Muscle of leg (tissue), 11 donors: ENCODE results near the gene NAV3. TPM values are rescaled to one million over a fixed set of nuclear protein-coding genes. Genes with fewer than 3 reads are reported as not detected.

Experiments used
- DNase-seq: peaks from one replicate; pipeline ENCODE4 v3.0.0; 2013
- H3K27ac ChIP-seq: one replicate; pipeline ENCODE4 v1.5.1; 2013; ENCODE audit warnings: mild to moderate bottlenecking, low read length, control low read depth
- H3K27me3 ChIP-seq: one replicate; pipeline ENCODE4 v1.6.1; 2013; ENCODE audit warnings: low read length; ENCODE audit not compliant: control insufficient read depth, insufficient read depth
- H3K36me3 ChIP-seq: one replicate; pipeline ENCODE4 v1.6.1; 2013; ENCODE audit warnings: low read length; ENCODE audit not compliant: control insufficient read depth, insufficient read depth
- H3K4me1 ChIP-seq: one replicate; pipeline ENCODE4 v1.6.1; 2013; ENCODE audit warnings: low read length; ENCODE audit not compliant: control insufficient read depth, insufficient read depth
- H3K4me3 ChIP-seq: one replicate; pipeline ENCODE4 v1.5.1; 2013; ENCODE audit warnings: low read length, control low read depth
- H3K9me3 ChIP-seq: replicated peaks from 2 replicates; pipeline ENCODE4 v1.6.1; 2013; ENCODE audit warnings: low read depth, low read length; ENCODE audit not compliant: control insufficient read depth
- WGBS: methylation state at CpG from one replicate; pipeline ENCODE4 v1.1.5; 2013; ENCODE audit warnings: missing lambda C conversion rate; ENCODE audit not compliant: insufficient coverage; 5-methylcytosine and 5-hydroxymethylcytosine counted together
- polyA plus RNA-seq, 8 donors: library from polyadenylated mRNA; unstranded; fragments of 120-200 nt; gene quantifications; one replicate each; pipeline versions ENCODE4 v1.2.1 to v1.2.3, GENCODE V29; 2013; ENCODE audit warnings: inconsistent platforms in 1 of 8, low replicate concordance in 1 of 8; ENCODE audit not compliant: insufficient read length in 8 of 8, insufficient read depth in 1 of 8
- total RNA-seq: library from RNA; stranded (reverse); fragments of 120-200 nt; gene quantifications from one replicate; pipeline ENCODE4 v1.2.4, GENCODE V29; 2013

The NAV3 gene
- total and polyA plus RNA-seq, 9 donors: 10.8 to 34.6 (median 21.7) TPM

- H3K36me3 ChIP-seq: no peaks in the 10 kb centered on the region
- no peak overlapping the region for H3K27ac ChIP-seq
- H3K4me3 ChIP-seq: no peak overlapping the region
- H3K9me3 ChIP-seq: no peaks in the 10 kb centered on the region
- no peaks in the 10 kb centered on the region for H3K27me3 ChIP-seq
- no peaks in the 10 kb centered on the region for H3K4me1 ChIP-seq
- DNase-seq: no peak
Observed at GRCh38 chr12:77882709-77883108, 52.0 kb downstream of the NAV3 start.

DNA sequence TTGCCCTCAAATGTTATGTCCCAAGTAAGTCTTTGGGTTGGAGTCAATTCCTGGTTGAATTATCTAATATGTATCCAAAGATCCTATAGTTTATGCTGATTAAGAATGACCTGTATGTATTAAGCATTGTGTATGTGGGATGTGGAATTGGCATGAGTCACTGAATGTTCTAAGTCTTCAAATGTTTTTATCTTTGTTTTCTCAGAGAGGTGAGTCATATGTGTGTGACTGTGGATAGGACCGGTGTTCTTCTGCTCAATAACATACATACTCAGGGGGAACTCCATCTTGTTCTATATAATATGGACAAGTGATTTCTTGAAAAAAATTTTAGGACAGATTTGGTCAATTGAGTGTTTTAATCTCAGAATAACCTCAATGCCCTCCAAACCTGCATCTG, 57.9 kb downstream of the NAV3 start:
- Histone ChIP-seq H3K36me3 (no peaks in the 10 kb centered on the region), H3K27ac (no peak overlapping the region), H3K4me3 (no peak overlapping the region), H3K9me3 (no peaks in the 10 kb centered on the region), H3K4me1 (no peaks in the 10 kb centered on the region), H3K27me3 (no peaks in the 10 kb centered on the region)
- no peak for DNase-seq
- WGBS: no CpG with 5 or more reads among the region's 1 CpG

GRCh38 chr12:77891518-77892147, 60.9 kb downstream of the NAV3 start:
- no CpG with 5 or more reads among the region's 3 CpGs for WGBS
- Histone ChIP-seq H3K36me3 (no peaks in the 10 kb centered on the region), H3K27ac (no peak overlapping the region), H3K27me3 (no peaks in the 10 kb centered on the region), H3K4me1 (no peaks in the 10 kb centered on the region), H3K9me3 (no peaks in the 10 kb centered on the region), H3K4me3 (no peak overlapping the region)
- DNase-seq: no peak

- H3K36me3 ChIP-seq: no peaks in the 10 kb centered on the region
- no peaks in the 10 kb centered on the region for H3K9me3 ChIP-seq
- no peaks in the 10 kb centered on the region for H3K27me3 ChIP-seq
- H3K4me3 ChIP-seq: no peak overlapping the region
- DNase-seq: peak; percentile 33
- H3K4me1 ChIP-seq: no peaks in the 10 kb centered on the region
- H3K27ac ChIP-seq: no peak overlapping the region
Observed at GRCh38 chr12:77893918-77894317, 63.2 kb downstream of the NAV3 start.

- no peak overlapping the region for H3K27ac ChIP-seq
- no peaks in the 10 kb centered on the region for H3K36me3 ChIP-seq
- WGBS: no CpG with 5 or more reads among the region's 2 CpGs
- no peaks in the 10 kb centered on the region for H3K9me3 ChIP-seq
- DNase-seq: peak; percentile 11
- H3K27me3 ChIP-seq: no peaks in the 10 kb centered on the region
- H3K4me1 ChIP-seq: no peaks in the 10 kb centered on the region
- H3K4me3 ChIP-seq: no peak overlapping the region
Observed at GRCh38 chr12:77894556-77894955, 63.9 kb downstream of the NAV3 start.

GRCh38 chr12:77895699-77896098, 65.0 kb downstream of the NAV3 start:
- Histone ChIP-seq H3K9me3 (no peaks in the 10 kb centered on the region), H3K36me3 (no peaks in the 10 kb centered on the region), H3K4me1 (no peaks in the 10 kb centered on the region), H3K27me3 (no peaks in the 10 kb centered on the region), H3K4me3 (no peak overlapping the region), H3K27ac (no peak overlapping the region)
- DNase-seq: no peak

DNA sequence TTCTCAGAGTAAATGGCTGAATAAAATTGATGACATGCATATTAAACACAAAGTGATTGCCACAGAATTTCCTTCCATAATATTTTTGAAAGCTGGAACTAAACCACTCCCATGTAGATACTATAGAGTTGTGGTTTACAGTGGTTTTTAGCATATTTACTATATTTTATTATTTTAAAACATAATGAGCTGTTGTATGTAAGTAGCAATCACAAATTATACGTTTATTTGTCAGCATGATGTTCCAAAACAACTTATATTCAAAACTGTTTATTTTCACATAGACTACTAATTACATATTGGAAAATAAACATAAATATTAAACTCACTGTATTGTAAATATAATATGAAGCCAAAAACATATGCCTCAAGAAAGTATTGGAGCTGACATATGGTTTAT, 77.2 kb downstream of the NAV3 start:
- Histone ChIP-seq H3K9me3 (no peaks in the 10 kb centered on the region), H3K36me3 (no peaks in the 10 kb centered on the region), H3K27ac (no peak overlapping the region), H3K27me3 (no peaks in the 10 kb centered on the region), H3K4me3 (no peak overlapping the region), H3K4me1 (no peaks in the 10 kb centered on the region)
- no CpG with 5 or more reads among the region's 1 CpG for WGBS
- DNase-seq: no peak

DNA sequence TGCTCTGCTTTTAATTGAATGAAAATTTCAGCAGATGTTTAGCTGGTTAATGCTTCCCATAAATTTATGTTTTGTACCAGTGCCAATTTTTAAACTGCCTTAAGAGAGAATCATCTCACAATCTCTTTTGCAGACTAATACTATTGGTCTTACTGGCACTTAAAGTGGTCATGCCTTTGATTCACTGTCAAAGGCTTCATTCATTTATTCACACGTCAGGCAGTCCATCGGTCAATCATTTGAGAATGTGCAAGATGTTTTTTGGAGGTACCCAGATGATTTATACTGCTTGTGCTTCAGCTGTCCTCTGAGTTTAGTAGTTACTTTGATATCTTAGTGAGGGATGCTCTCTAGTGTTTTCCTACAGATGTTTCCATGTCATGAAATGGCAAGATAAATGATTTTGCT, 83.4 kb downstream of the NAV3 start:
- Histone ChIP-seq H3K4me1 (no peaks in the 10 kb centered on the region), H3K36me3 (no peaks in the 10 kb centered on the region), H3K27ac (no peak overlapping the region), H3K9me3 (no peaks in the 10 kb centered on the region), H3K4me3 (no peak overlapping the region), H3K27me3 (no peaks in the 10 kb centered on the region)
- DNase-seq: peak; percentile 88
- no CpG with 5 or more reads among the region's 2 CpGs for WGBS

GRCh38 chr12:77915071-77915600, 84.4 kb downstream of the NAV3 start:
- peak; percentile 66 for DNase-seq
- no CpG with 5 or more reads among the region's 1 CpG for WGBS
- H3K4me1 ChIP-seq: no peaks in the 10 kb centered on the region

DNA sequence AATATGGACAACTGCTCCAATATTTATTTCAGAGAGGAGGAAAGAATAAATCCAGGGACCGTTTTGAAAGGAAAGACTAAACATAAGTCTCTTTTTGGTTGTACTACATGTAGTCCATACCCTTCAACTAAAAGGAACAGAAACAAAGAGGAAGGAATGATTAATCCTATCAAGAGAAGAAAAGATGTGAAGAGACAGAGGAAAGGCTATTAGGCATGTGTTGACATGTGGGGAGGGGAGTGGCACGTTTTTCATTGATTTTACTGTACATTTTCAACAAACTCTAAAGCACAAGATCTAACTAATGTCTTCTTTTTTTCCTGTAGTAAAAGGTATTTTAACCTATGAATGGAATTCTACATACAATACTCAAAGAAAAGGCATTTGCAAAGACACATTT, 85.6 kb downstream of the NAV3 start:
- Histone ChIP-seq H3K27ac (no peak overlapping the region), H3K27me3 (no peaks in the 10 kb centered on the region), H3K4me1 (no peaks in the 10 kb centered on the region), H3K9me3 (no peaks in the 10 kb centered on the region), H3K36me3 (no peaks in the 10 kb centered on the region), H3K4me3 (no peak overlapping the region)
- no peak for DNase-seq
- no CpG with 5 or more reads among the region's 2 CpGs for WGBS

More at GRCh38 chr12:77915071-77915600, 84.4 kb downstream of the NAV3 start:
- no peaks in the 10 kb centered on the region for H3K27me3 ChIP-seq
- H3K36me3 ChIP-seq: no peaks in the 10 kb centered on the region
- no peak overlapping the region for H3K4me3 ChIP-seq
- H3K27ac ChIP-seq: no peak overlapping the region
- H3K9me3 ChIP-seq: no peaks in the 10 kb centered on the region

GRCh38 chr12:77918046-77918445, 87.4 kb downstream of the NAV3 start:
- H3K4me1 ChIP-seq: no peaks in the 10 kb centered on the region
- no CpG with 5 or more reads among the region's 3 CpGs for WGBS

More at GRCh38 chr12:77918046-77918445, 87.4 kb downstream of the NAV3 start:
- DNase-seq: peak; percentile 74
- Histone ChIP-seq H3K27ac (no peak overlapping the region), H3K36me3 (no peaks in the 10 kb centered on the region), H3K9me3 (no peaks in the 10 kb centered on the region), H3K27me3 (no peaks in the 10 kb centered on the region), H3K4me3 (no peak overlapping the region)
